ENCODE measurements around the gene PHC1. TPM values are rescaled to one million over a fixed set of nuclear protein-coding genes. Genes with fewer than 3 reads are reported as not detected.
"Not testable (repeated sequence)": the region's sequence is repeated elsewhere in the genome, so short reads cannot be mapped to it uniquely, and the experiment has no call there.

Gene PHC1
- total RNA-seq = 200 and 209 TPM in 2 replicates
- long read RNA-seq, partial matches to known transcripts = 100 of 125 reads
- long read RNA-seq, other reads (novel, unspliced or antisense) = 21 of 125 reads

DNA sequence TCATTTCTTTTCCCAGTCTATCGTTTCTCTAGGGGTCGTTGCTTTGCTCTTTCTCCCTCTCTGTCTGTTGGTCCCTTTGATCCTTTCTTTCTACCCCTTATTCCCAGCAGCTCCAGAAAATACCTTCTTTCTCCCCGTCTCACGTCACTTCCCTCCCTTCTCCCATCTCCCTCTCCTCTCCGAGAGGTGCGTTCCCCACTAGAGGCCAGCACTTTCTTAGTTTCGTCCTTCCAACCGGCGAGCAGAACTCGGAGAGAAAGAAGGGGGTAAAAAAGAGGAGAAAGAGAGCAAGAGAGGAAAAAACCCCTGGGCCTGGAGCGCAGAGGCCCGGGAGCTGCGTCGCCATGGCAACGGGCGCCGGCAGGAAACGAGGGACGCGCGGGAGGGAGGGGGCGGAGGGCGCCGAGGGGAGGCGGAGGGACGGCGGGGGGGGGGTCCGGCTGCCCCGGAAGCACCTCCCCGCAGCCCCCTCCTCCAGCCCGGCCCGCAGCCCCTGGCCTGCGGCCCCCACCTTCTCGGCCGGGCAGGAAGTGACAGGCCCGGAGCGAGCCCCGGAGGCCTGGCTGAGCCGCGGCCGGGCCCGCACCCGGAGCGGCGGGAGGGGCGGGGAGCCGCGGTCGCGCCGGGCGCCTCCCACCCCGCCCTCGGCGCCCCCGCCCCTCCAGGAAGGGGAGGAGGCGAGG, at the start of gene PHC1:
PHC1 (plus strand) TSS at position 477 of the 683 bp plus-strand sequence. CDS start 3,169 bp downstream, outside the sequence.
- DNase-seq (ENCODE audit: low spot score, unreplicated experiment) = peak; percentile 88
- H3K4me3 Mint-ChIP-seq (ENCODE audit: low read depth) = peak within 1 kb of the TSS; percentile 95
- peaks cover 29% of the 10 kb centered on the region for H3K4me1 Mint-ChIP-seq (ENCODE audit: low read depth)
- H3K36me3 Mint-ChIP-seq (ENCODE audit: insufficient read depth); H3K27me3 Mint-ChIP-seq; H3K9me3 Mint-ChIP-seq (ENCODE audit: low read depth): not testable (repeated sequence)
- TF ChIP-seq, protein P1, sequence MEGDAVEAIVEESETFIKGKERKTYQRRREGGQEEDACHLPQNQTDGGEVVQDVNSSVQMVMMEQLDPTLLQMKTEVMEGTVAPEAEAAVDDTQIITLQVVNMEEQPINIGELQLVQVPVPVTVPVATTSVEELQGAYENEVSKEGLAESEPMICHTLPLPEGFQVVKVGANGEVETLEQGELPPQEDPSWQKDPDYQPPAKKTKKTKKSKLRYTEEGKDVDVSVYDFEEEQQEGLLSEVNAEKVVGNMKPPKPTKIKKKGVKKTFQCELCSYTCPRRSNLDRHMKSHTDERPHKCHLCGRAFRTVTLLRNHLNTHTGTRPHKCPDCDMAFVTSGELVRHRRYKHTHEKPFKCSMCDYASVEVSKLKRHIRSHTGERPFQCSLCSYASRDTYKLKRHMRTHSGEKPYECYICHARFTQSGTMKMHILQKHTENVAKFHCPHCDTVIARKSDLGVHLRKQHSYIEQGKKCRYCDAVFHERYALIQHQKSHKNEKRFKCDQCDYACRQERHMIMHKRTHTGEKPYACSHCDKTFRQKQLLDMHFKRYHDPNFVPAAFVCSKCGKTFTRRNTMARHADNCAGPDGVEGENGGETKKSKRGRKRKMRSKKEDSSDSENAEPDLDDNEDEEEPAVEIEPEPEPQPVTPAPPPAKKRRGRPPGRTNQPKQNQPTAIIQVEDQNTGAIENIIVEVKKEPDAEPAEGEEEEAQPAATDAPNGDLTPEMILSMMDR (IDR thresholded peaks at IDR 0.05; ENCODE audit: unreplicated experiment) = peak; percentile 48
- peak within 1 kb of the TSS; percentile 97 for H3K27ac Mint-ChIP-seq

DNA sequence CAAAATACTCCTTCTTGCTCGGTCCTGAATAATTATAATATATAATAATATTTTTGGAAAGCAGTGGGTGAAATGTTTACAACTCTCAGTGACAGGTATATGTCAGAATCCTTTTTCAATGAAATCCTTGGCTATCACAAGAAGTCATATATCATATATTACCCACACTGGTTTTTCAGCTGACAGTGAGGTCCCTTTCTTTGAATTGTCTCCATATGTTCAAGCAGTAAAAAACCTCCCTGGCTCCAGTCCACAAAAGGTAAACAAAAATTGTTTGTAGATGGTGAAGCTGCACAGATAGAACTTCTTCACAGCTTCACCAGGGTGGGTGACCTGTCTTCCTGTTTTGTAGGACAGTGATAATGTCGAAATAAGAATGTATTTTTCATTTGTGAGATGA, 47.9 kb upstream of the PHC1 start:
- H3K4me1 Mint-ChIP-seq (ENCODE audit: low read depth) = no peaks in the 10 kb centered on the region

DNA sequence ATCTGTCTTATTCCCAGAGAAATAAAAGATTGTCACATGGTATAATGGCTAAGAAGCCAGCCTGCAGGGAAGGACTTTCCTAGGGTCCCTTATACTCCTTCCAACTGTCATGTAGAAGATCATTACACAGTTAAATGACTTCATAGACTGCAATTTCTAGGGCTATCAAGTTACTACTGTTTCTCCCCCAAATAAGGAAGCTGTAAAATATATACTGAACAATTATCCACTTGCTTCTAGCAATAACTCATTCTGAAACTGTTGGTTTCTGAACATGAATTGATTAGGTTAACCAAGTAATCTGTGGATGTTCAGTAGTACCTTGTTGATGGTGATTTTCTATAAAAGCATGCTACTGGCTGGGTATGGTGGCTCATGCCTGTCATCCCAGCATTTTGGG, 47.3 kb upstream of the PHC1 start:
- H3K36me3 Mint-ChIP-seq (ENCODE audit: insufficient read depth) = no peaks in the 10 kb centered on the region
- no peaks in the 10 kb centered on the region for H3K27me3 Mint-ChIP-seq
- H3K27ac Mint-ChIP-seq = no peak overlapping the region
- H3K4me3 Mint-ChIP-seq (ENCODE audit: low read depth) = no peak overlapping the region
- no peaks in the 10 kb centered on the region for H3K4me1 Mint-ChIP-seq (ENCODE audit: low read depth)
- no peak for DNase-seq (ENCODE audit: low spot score, unreplicated experiment)
- TF ChIP-seq, protein P1 (IDR thresholded peaks at IDR 0.05; ENCODE audit: unreplicated experiment) = no peak
- no peaks in the 10 kb centered on the region for H3K9me3 Mint-ChIP-seq (ENCODE audit: low read depth)

More for the DNA sequence above, 47.9 kb upstream of the PHC1 start:
- no peak for DNase-seq (ENCODE audit: low spot score, unreplicated experiment)
- Mint-ChIP-seq H3K27ac (no peak overlapping the region), H3K36me3 (ENCODE audit: insufficient read depth) (no peaks in the 10 kb centered on the region), H3K27me3 (no peaks in the 10 kb centered on the region), H3K4me3 (ENCODE audit: low read depth) (no peak overlapping the region), H3K9me3 (ENCODE audit: low read depth) (no peaks in the 10 kb centered on the region)
- TF ChIP-seq, protein P1 (IDR thresholded peaks at IDR 0.05; ENCODE audit: unreplicated experiment) = no peak

DNA sequence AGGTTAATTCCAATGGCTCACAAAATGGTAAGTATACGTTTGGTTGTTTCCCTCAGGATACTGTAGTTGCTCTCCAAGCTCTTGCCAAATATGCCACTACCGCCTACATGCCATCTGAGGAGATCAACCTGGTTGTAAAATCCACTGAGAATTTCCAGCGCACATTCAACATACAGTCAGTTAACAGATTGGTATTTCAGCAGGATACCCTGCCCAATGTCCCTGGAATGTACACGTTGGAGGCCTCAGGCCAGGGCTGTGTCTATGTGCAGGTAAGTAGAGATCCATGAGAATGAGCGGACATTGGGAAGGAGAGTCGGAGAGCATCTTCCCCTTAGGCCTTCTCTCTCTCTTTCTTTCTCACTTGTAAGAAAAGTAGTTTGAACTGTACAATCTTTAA, 46.5 kb upstream of the PHC1 start:
- no peaks in the 10 kb centered on the region for H3K36me3 Mint-ChIP-seq (ENCODE audit: insufficient read depth)

DNA sequence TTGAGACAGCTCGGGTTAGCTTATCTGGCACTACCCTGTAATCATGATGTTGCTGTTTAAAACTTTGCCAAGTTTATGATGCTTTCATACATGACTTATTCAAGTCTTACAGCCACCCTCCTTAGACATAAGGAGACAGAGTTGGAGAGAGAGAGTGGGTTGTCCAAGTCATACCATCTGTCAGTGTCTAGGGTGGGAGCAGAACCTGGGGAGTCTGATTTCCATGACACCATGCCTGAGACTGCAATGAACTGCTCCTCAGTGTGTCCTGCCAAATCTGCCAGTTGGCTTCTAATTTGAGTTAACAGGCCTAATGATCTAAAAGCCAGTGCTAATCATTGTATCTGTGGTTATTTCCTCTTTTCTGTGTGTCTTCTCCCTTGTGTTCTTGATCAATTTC, 43.7 kb upstream of the PHC1 start:
- DNase-seq (ENCODE audit: low spot score, unreplicated experiment) = no peak
- H3K36me3 Mint-ChIP-seq (ENCODE audit: insufficient read depth) = no peaks in the 10 kb centered on the region
- H3K27ac Mint-ChIP-seq = no peak overlapping the region
- H3K9me3 Mint-ChIP-seq (ENCODE audit: low read depth) = no peaks in the 10 kb centered on the region
- no peak overlapping the region for H3K4me3 Mint-ChIP-seq (ENCODE audit: low read depth)
- no peaks in the 10 kb centered on the region for H3K4me1 Mint-ChIP-seq (ENCODE audit: low read depth)
- TF ChIP-seq, protein P1 (IDR thresholded peaks at IDR 0.05; ENCODE audit: unreplicated experiment) = no peak
- no peaks in the 10 kb centered on the region for H3K27me3 Mint-ChIP-seq

More for the DNA sequence above, 46.5 kb upstream of the PHC1 start:
- no peaks in the 10 kb centered on the region for H3K9me3 Mint-ChIP-seq (ENCODE audit: low read depth)
- TF ChIP-seq, protein P1 (IDR thresholded peaks at IDR 0.05; ENCODE audit: unreplicated experiment) = no peak
- H3K4me3 Mint-ChIP-seq (ENCODE audit: low read depth) = no peak overlapping the region
- H3K27me3 Mint-ChIP-seq = no peaks in the 10 kb centered on the region
- DNase-seq (ENCODE audit: low spot score, unreplicated experiment) = no peak
- no peak overlapping the region for H3K27ac Mint-ChIP-seq
- no peaks in the 10 kb centered on the region for H3K4me1 Mint-ChIP-seq (ENCODE audit: low read depth)
